ENCODE measurements around the gene AGPAT2. TPM values are rescaled to one million over a fixed set of nuclear protein-coding genes. Genes with fewer than 3 reads are reported as not detected.

The AGPAT2 gene
- total and polyA plus RNA-seq, 2 experiments from 2014 or later: 31.8 to 44.7 TPM

- Histone ChIP-seq H3K27ac (ENCODE audit: low read depth) (no peak overlapping the region), H4K20me1 (replicated peaks; ENCODE audit: insufficient read depth) (no peaks in the 10 kb centered on the region), H2AFZ (no peak overlapping the region), H3K4me3 (no peak overlapping the region), H3K79me2 (replicated peaks; ENCODE audit: insufficient read depth) (no peaks in the 10 kb centered on the region), H3K9me2 (ENCODE audit: insufficient read depth) (no peaks in the 10 kb centered on the region), H3K4me2 (no peak overlapping the region), H3F3A (replicated peaks; ENCODE audit: low read depth) (no peaks in the 10 kb centered on the region), H3K27me3 (ENCODE audit: insufficient read depth) (no peaks in the 10 kb centered on the region), H3K36me3 (ENCODE audit: insufficient read depth) (no peaks in the 10 kb centered on the region), H3K4me1 (ENCODE audit: insufficient read depth) (no peaks in the 10 kb centered on the region)
- Mint-ChIP-seq H3K4me1 (peaks cover 5% of the 10 kb centered on the region; the same call in 1 of the 3 replicates), H3K4me3 (no peak overlapping the region), H3K9me3 (no peaks in the 10 kb centered on the region), H3K27ac (no peak overlapping the region), H3K36me3 (ENCODE audit: low read depth) (no peaks in the 10 kb centered on the region), H3K27me3 (ENCODE audit: insufficient read depth, low read depth, poor library complexity) (peaks cover 11% of the 10 kb centered on the region)
- ATAC-seq: no peak
- DNase-seq (ENCODE audit: low spot score): no peak
- TF ChIP-seq REST (IDR thresholded peaks at IDR 0.05; ENCODE audit: unreplicated experiment): no peak
- TF ChIP-seq EZH2 (IDR thresholded peaks at IDR 0.05; ENCODE audit: low read depth, unreplicated experiment): no peak
- TF ChIP-seq NANOG (IDR thresholded peaks at IDR 0.05; ENCODE audit: borderline replicate concordance): no peak
- TF ChIP-seq ZNF114 (CRISPR knock-in tag; IDR thresholded peaks at IDR 0.05): no peak
- TF ChIP-seq CTCF (conservative IDR thresholded peaks at IDR 0.05; ENCODE audit: low read depth in 2 of 2): no peak
- TF ChIP-seq CREB1 (CRISPR knock-in tag; IDR thresholded peaks at IDR 0.05; ENCODE audit: low read depth): no peak
- no peak for TF ChIP-seq STAT1 (IDR thresholded peaks at IDR 0.05; ENCODE audit: unreplicated experiment)
These were observed 10.2 kb downstream of the AGPAT2 start for GRCh38 chr9:136676920-136677686.

GRCh38 chr9:136676297-136676794, 10.9 kb downstream of the AGPAT2 start:
- H3K27me3 Mint-ChIP-seq (ENCODE audit: insufficient read depth, low read depth, poor library complexity): peaks cover 9% of the 10 kb centered on the region
- no peaks in the 10 kb centered on the region for H3K9me2 ChIP-seq (ENCODE audit: insufficient read depth)
- TF ChIP-seq REST (IDR thresholded peaks at IDR 0.05; ENCODE audit: unreplicated experiment): no peak

More at GRCh38 chr9:136676297-136676794, 10.9 kb downstream of the AGPAT2 start:
- Mint-ChIP-seq H3K9me3 (no peaks in the 10 kb centered on the region), H3K36me3 (ENCODE audit: low read depth) (no peaks in the 10 kb centered on the region), H3K27ac (no peak overlapping the region), H3K4me1 (peaks cover 5% of the 10 kb centered on the region; the same call in 1 of the 3 replicates), H3K4me3 (no peak overlapping the region)
- no peaks in the 10 kb centered on the region for H3K27me3 ChIP-seq (ENCODE audit: insufficient read depth)
- no peak overlapping the region for H3K27ac ChIP-seq (ENCODE audit: low read depth)
- no peaks in the 10 kb centered on the region for H3F3A ChIP-seq (replicated peaks; ENCODE audit: low read depth)
- H3K4me3 ChIP-seq: no peak overlapping the region
- H3K79me2 ChIP-seq (replicated peaks; ENCODE audit: insufficient read depth): no peaks in the 10 kb centered on the region
- H3K36me3 ChIP-seq (ENCODE audit: insufficient read depth): no peaks in the 10 kb centered on the region
- DNase-seq (ENCODE audit: low spot score): no peak
- no peak overlapping the region for H2AFZ ChIP-seq
- no peaks in the 10 kb centered on the region for H4K20me1 ChIP-seq (replicated peaks; ENCODE audit: insufficient read depth)
- no peaks in the 10 kb centered on the region for H3K4me1 ChIP-seq (ENCODE audit: insufficient read depth)
- no peak overlapping the region for H3K4me2 ChIP-seq
- ATAC-seq: no peak
